K562 (cell line): ENCODE data around the gene PIK3CD. TPM values are rescaled to one million over a fixed set of nuclear protein-coding genes. Genes with fewer than 3 reads are reported as not detected.

Source experiments
- CHD1 ChIP-seq: fragments of 200-600 bp; sonication (generic); IDR thresholded peaks from one replicate; pipeline ENCODE4 v1.6.1; 2012; ENCODE audit warnings: mild to moderate bottlenecking, moderate library complexity, low read length, inconsistent platforms
- HDAC2 ChIP-seq: fragments of 450-650 bp; IDR thresholded peaks from 2 replicates; pipeline ENCODE4 v1.6.1; 2016; ENCODE audit warnings: mild to moderate bottlenecking
- HNRNPL ChIP-seq: fragments of 200-400 bp; formaldehyde crosslinking; IDR thresholded peaks from 2 replicates; pipeline ENCODE4 v1.6.1; 2017; ENCODE audit warnings: low read depth, mild to moderate bottlenecking, low read length
- JUND ChIP-seq, 2 experiments: IDR thresholded peaks; 2 replicates in 1 of 2; 3 replicates in 1 of 2; pipeline ENCODE4 v1.6.1; 2011; ENCODE audit warnings: borderline replicate concordance in 2 of 2, low read depth in 2 of 2, low read length in 2 of 2, improper control_type of control experiment in 1 of 2, missing biosample characterization in 1 of 2, missing genetic modification characterization in 1 of 2, missing genetic modification reagents in 1 of 2
- KDM2B ChIP-seq: fragments of 250-450 bp; sonication (Bioruptor Pico); IDR thresholded peaks from 2 replicates; pipeline ENCODE4 v1.8.0; 2021; ENCODE audit warnings: mild to moderate bottlenecking, moderate library complexity
- MEIS2 ChIP-seq: fragments of 450-650 bp; IDR thresholded peaks from 2 replicates; pipeline ENCODE4 v1.6.1; 2014; ENCODE audit warnings: mild to moderate bottlenecking; ENCODE audit not compliant: partially characterized antibody
- SMAD4 ChIP-seq: fragments of 250-450 bp; sonication (Bioruptor Pico); conservative IDR thresholded peaks from 2 replicates; pipeline ENCODE4 v1.8.0; 2021; ENCODE audit warnings: inconsistent platforms, mild to moderate bottlenecking, moderate library complexity
- U2AF1 ChIP-seq: fragments of 200-400 bp; formaldehyde crosslinking; optimal IDR thresholded peaks from 2 replicates; pipeline ENCODE3; 2017; ENCODE audit warnings: mild to moderate bottlenecking, low read depth, low read length, moderate library complexity
- polyA plus RNA-seq, 8 experiments: library from polyadenylated mRNA; depleted of rRNA in 4 of 8; stranded (reverse) in 5 of 8; unstranded in 3 of 8; fragments of >200 nt; fragmentation: Nextera tagmentation in 2 of 8; fragmentation: Illumina TruSeq in 1 of 8; extraction: Ambion mirVana in 2 of 8; extraction: Trizol in 1 of 8; gene quantifications; 2 replicates each; pipeline versions ENCODE4 v1.2.1 to v1.2.3, GENCODE V29; 2011 to 2014; ENCODE audit warnings: inconsistent platforms in 1 of 8, missing spikeins in 1 of 8
- total RNA-seq, 7 experiments: library from RNA; depleted of rRNA in 6 of 7; stranded (reverse); fragments of >200 nt in 6 of 7; fragmentation: Illumina TruSeq in 2 of 7; extraction: Trizol in 2 of 7; gene quantifications; 2 replicates each; pipeline versions ENCODE4 v1.2.1 to v1.2.3, GENCODE V29; 2011 to 2021; ENCODE audit warnings: low replicate concordance in 1 of 7
- TF ChIP-seq, protein P1 (sequence below), 3 experiments: IDR thresholded peaks in 2 of 3; conservative IDR thresholded peaks in 1 of 3; 2 replicates each; pipeline ENCODE4 v1.5.1; 2011 to 2012; ENCODE audit warnings: low read length in 3 of 3, mild to moderate bottlenecking in 3 of 3, control low read depth in 2 of 3, improper control_type of control experiment in 1 of 3, inconsistent platforms in 1 of 3, low read depth in 1 of 3, mixed read lengths in 1 of 3, moderate library complexity in 1 of 3; ENCODE audit not compliant: insufficient read depth in 2 of 3
- TF ChIP-seq, protein P2 (sequence below), 3 experiments: fragments of 200-800 bp in 1 of 3; fragments of 250-450 bp in 1 of 3; fragments of 450-650 bp in 1 of 3; sonication (Bioruptor Pico) in 1 of 3; sonication (Bioruptor generic) in 1 of 3; formaldehyde crosslinking in 1 of 3; IDR thresholded peaks; 2 replicates each; pipeline versions ENCODE4 v1.6.1 to v1.8.0; 2016 to 2022; ENCODE audit warnings: mild to moderate bottlenecking in 2 of 3, missing genetic modification characterization in 2 of 3, missing compliant biosample characterization in 1 of 3, moderate library complexity in 1 of 3

Gene PIK3CD
- total and polyA plus RNA-seq, 9 of the 15 experiments (the other 6 are each of a cell fraction or from before 2014, with no cell fraction given), result 1.8 to 20.8 (median 7.2) TPM

DNA sequence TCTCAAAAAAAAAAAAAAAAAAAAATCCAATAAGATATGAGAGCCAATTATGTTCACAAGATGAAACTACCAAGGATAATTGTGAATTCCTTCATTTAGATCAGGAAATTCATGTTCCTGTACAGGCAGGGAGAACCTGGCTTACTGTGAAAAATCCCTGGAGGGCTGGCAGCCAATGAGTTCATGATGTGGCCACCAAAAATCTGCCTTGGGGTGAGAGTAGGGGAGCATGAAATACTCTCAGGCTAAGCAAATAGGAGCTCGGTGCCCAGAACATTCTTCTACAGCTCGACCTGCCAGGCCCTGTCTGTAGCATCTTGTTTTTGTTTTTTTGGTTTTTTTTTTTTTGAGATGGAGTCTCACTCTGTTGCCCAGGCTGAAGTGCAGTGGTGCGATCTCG lies 50.1 kb downstream of the PIK3CD start (continued):
- TF ChIP-seq, protein P1, sequence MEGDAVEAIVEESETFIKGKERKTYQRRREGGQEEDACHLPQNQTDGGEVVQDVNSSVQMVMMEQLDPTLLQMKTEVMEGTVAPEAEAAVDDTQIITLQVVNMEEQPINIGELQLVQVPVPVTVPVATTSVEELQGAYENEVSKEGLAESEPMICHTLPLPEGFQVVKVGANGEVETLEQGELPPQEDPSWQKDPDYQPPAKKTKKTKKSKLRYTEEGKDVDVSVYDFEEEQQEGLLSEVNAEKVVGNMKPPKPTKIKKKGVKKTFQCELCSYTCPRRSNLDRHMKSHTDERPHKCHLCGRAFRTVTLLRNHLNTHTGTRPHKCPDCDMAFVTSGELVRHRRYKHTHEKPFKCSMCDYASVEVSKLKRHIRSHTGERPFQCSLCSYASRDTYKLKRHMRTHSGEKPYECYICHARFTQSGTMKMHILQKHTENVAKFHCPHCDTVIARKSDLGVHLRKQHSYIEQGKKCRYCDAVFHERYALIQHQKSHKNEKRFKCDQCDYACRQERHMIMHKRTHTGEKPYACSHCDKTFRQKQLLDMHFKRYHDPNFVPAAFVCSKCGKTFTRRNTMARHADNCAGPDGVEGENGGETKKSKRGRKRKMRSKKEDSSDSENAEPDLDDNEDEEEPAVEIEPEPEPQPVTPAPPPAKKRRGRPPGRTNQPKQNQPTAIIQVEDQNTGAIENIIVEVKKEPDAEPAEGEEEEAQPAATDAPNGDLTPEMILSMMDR (IDR thresholded peaks at IDR 0.05 in 2 of 3, conservative IDR thresholded peaks at IDR 0.05 in 1 of 3; ENCODE audit: insufficient read depth in 2 of 3, low read depth in 1 of 3, low read length in 3 of 3), result no peak
- TF ChIP-seq HNRNPL (no peak), KDM2B (CRISPR knock-in tag) (no peak), MEIS2 (no peak), HDAC2 (no peak), CHD1 (no peak), SMAD4 (CRISPR knock-in tag) (no peak), JUND (IDR thresholded peaks at IDR 0.05; ENCODE audit: borderline replicate concordance, low read depth, low read length) (no peak), JUND (tag; IDR thresholded peaks at IDR 0.05; ENCODE audit: borderline replicate concordance, low read depth, low read length) (no peak), U2AF1 (no peak)
- TF ChIP-seq, protein P2, sequence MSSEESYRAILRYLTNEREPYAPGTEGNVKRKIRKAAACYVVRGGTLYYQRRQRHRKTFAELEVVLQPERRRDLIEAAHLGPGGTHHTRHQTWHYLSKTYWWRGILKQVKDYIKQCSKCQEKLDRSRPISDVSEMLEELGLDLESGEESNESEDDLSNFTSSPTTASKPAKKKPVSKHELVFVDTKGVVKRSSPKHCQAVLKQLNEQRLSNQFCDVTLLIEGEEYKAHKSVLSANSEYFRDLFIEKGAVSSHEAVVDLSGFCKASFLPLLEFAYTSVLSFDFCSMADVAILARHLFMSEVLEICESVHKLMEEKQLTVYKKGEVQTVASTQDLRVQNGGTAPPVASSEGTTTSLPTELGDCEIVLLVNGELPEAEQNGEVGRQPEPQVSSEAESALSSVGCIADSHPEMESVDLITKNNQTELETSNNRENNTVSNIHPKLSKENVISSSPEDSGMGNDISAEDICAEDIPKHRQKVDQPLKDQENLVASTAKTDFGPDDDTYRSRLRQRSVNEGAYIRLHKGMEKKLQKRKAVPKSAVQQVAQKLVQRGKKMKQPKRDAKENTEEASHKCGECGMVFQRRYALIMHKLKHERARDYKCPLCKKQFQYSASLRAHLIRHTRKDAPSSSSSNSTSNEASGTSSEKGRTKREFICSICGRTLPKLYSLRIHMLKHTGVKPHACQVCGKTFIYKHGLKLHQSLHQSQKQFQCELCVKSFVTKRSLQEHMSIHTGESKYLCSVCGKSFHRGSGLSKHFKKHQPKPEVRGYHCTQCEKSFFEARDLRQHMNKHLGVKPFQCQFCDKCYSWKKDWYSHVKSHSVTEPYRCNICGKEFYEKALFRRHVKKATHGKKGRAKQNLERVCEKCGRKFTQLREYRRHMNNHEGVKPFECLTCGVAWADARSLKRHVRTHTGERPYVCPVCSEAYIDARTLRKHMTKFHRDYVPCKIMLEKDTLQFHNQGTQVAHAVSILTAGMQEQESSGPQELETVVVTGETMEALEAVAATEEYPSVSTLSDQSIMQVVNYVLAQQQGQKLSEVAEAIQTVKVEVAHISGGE (CRISPR knock-in tag; IDR thresholded peaks at IDR 0.05), result no peak
